Effector memory CD8-positive, alpha-beta T cell (primary cell): ENCODE data around the gene NR5A1.

Experiments
- ATAC-seq: fragments of 150-1000 bp; cut with Tn5 transposase; replicated peaks from 2 replicates; pipeline ENCODE4 v1.10.0; 2021; ENCODE audit warnings: mild to moderate bottlenecking, moderate library complexity
- DNase-seq, 3 experiments: peaks; one replicate each; pipeline ENCODE4 v3.0.0; 2021
- H3K27ac Mint-ChIP-seq, 2 donors: one replicate each; pipeline ENCODE4 v1.8.0; 2022; ENCODE audit warnings: mild to moderate bottlenecking in 2 of 2, mixed read lengths in 2 of 2, moderate library complexity in 2 of 2
- H3K27me3 Mint-ChIP-seq, 2 donors: one replicate each; pipeline ENCODE4 v1.8.0; 2022; ENCODE audit warnings: mixed read lengths in 2 of 2
- H3K36me3 Mint-ChIP-seq: one replicate; pipeline ENCODE4 v1.8.0; 2022; ENCODE audit warnings: mild to moderate bottlenecking, moderate library complexity, mixed read lengths; ENCODE audit not compliant: insufficient read depth
- H3K4me1 Mint-ChIP-seq, 2 donors: one replicate each; pipeline ENCODE4 v1.8.0; 2022; ENCODE audit warnings: low read depth in 2 of 2, mixed read lengths in 2 of 2
- H3K4me3 Mint-ChIP-seq, 2 donors: one replicate each; pipeline ENCODE4 v1.8.0; 2022; ENCODE audit warnings: mild to moderate bottlenecking in 2 of 2, mixed read lengths in 2 of 2, moderate library complexity in 2 of 2
- H3K9me3 Mint-ChIP-seq, 2 donors: one replicate each; pipeline ENCODE4 v1.8.0; 2022; ENCODE audit warnings: mixed read lengths in 2 of 2

NR5A1 gene

GRCh38 chr9:124478354-124478753, 28.8 kb downstream of the NR5A1 start:
- DNase-seq = no peak
- H3K36me3 Mint-ChIP-seq = no peaks in the 10 kb centered on the region

GRCh38 chr9:124477648-124478285, 29.4 kb downstream of the NR5A1 start:
- Mint-ChIP-seq H3K9me3 (no peaks in the 10 kb centered on the region), H3K27me3 (peaks cover 34 to 71% of the 10 kb centered on the region in 2 donors), H3K4me3 (no peak overlapping the region), H3K4me1 (peaks cover 0 to 5% of the 10 kb centered on the region in 2 donors), H3K27ac (no peak overlapping the region), H3K36me3 (no peaks in the 10 kb centered on the region)
- DNase-seq (no peak), ATAC-seq (no peak)

More at GRCh38 chr9:124478354-124478753, 28.8 kb downstream of the NR5A1 start:
- Mint-ChIP-seq H3K4me3 (no peak overlapping the region), H3K27me3 (peaks cover 33 to 71% of the 10 kb centered on the region in 2 donors), H3K4me1 (peaks cover 0 to 5% of the 10 kb centered on the region in 2 donors), H3K27ac (no peak overlapping the region), H3K9me3 (peaks cover 0 to 5% of the 10 kb centered on the region in 2 donors)
- ATAC-seq = no peak

- Mint-ChIP-seq H3K4me3 (no peak overlapping the region), H3K9me3 (no peaks in the 10 kb centered on the region)
- no peak for DNase-seq
Observed at GRCh38 chr9:124477211-124477647, 30.0 kb downstream of the NR5A1 start.

GRCh38 chr9:124475868-124476690, 31.1 kb downstream of the NR5A1 start:
- H3K4me3 Mint-ChIP-seq = no peak overlapping the region
- H3K4me1 Mint-ChIP-seq = peaks cover 0 to 5% of the 10 kb centered on the region in 2 donors
- no peaks in the 10 kb centered on the region for H3K9me3 Mint-ChIP-seq
- DNase-seq = no peak
- peaks cover 40 to 88% of the 10 kb centered on the region in 2 donors for H3K27me3 Mint-ChIP-seq
- no peak overlapping the region for H3K27ac Mint-ChIP-seq
- ATAC-seq = no peak
- H3K36me3 Mint-ChIP-seq = no peaks in the 10 kb centered on the region

More at GRCh38 chr9:124477211-124477647, 30.0 kb downstream of the NR5A1 start:
- peaks cover 36 to 77% of the 10 kb centered on the region in 2 donors for H3K27me3 Mint-ChIP-seq
- H3K4me1 Mint-ChIP-seq = peaks cover 0 to 5% of the 10 kb centered on the region in 2 donors
- no peaks in the 10 kb centered on the region for H3K36me3 Mint-ChIP-seq
- no peak overlapping the region for H3K27ac Mint-ChIP-seq
- ATAC-seq = no peak

- Mint-ChIP-seq H3K36me3 (peaks cover 3% of the 10 kb centered on the region), H3K27me3 (peaks cover 39 to 93% of the 10 kb centered on the region in 2 donors), H3K4me1 (peaks cover 0 to 5% of the 10 kb centered on the region in 2 donors), H3K4me3 (no peak overlapping the region), H3K9me3 (no peaks in the 10 kb centered on the region), H3K27ac (no peak overlapping the region)
- DNase-seq = no peak
- ATAC-seq = no peak
Observed at GRCh38 chr9:124475158-124475867, 31.9 kb downstream of the NR5A1 start.

GRCh38 chr9:124474151-124474550, 33.0 kb downstream of the NR5A1 start:
- Mint-ChIP-seq H3K27ac (no peak overlapping the region), H3K27me3 (peaks cover 33 to 87% of the 10 kb centered on the region in 2 donors), H3K4me3 (no peak overlapping the region), H3K9me3 (no peaks in the 10 kb centered on the region), H3K4me1 (no peaks in the 10 kb centered on the region), H3K36me3 (peaks cover 3% of the 10 kb centered on the region)
- ATAC-seq (no peak), DNase-seq (no peak)

GRCh38 chr9:124473310-124473709, 33.9 kb downstream of the NR5A1 start:
- Mint-ChIP-seq H3K27me3 (peaks cover 33 to 87% of the 10 kb centered on the region in 2 donors), H3K4me3 (no peak overlapping the region), H3K4me1 (no peaks in the 10 kb centered on the region), H3K9me3 (no peaks in the 10 kb centered on the region), H3K36me3 (peaks cover 3% of the 10 kb centered on the region), H3K27ac (no peak overlapping the region)
- no peak for ATAC-seq
- no peak for DNase-seq

GRCh38 chr9:124472770-124473169, 34.4 kb downstream of the NR5A1 start:
- Mint-ChIP-seq H3K9me3 (no peaks in the 10 kb centered on the region), H3K27ac (no peak overlapping the region), H3K36me3 (peaks cover 3% of the 10 kb centered on the region), H3K4me1 (no peaks in the 10 kb centered on the region), H3K27me3 (peaks cover 30 to 88% of the 10 kb centered on the region in 2 donors), H3K4me3 (no peak overlapping the region)
- no peak for DNase-seq
- ATAC-seq = no peak

GRCh38 chr9:124471761-124472160, 35.4 kb downstream of the NR5A1 start:
- ATAC-seq (no peak), DNase-seq (no peak)
- H3K9me3 Mint-ChIP-seq = no peaks in the 10 kb centered on the region
- no peaks in the 10 kb centered on the region for H3K4me1 Mint-ChIP-seq
- H3K36me3 Mint-ChIP-seq = peaks cover 3% of the 10 kb centered on the region
- no peak overlapping the region for H3K27ac Mint-ChIP-seq
- no peak overlapping the region for H3K4me3 Mint-ChIP-seq
- peaks cover 30 to 94% of the 10 kb centered on the region in 2 donors for H3K27me3 Mint-ChIP-seq

- ATAC-seq (no peak), DNase-seq (no peak)
- H3K4me1 Mint-ChIP-seq = no peaks in the 10 kb centered on the region
- H3K9me3 Mint-ChIP-seq = no peaks in the 10 kb centered on the region
- no peak overlapping the region for H3K4me3 Mint-ChIP-seq
- H3K27me3 Mint-ChIP-seq = peaks cover 25 to 84% of the 10 kb centered on the region in 2 donors
- peaks cover 3% of the 10 kb centered on the region for H3K36me3 Mint-ChIP-seq
- H3K27ac Mint-ChIP-seq = no peak overlapping the region
Observed at GRCh38 chr9:124470726-124471125, 36.5 kb downstream of the NR5A1 start.

- no peak for ATAC-seq
- Mint-ChIP-seq H3K4me3 (no peak overlapping the region), H3K4me1 (no peaks in the 10 kb centered on the region), H3K36me3 (peaks cover 5% of the 10 kb centered on the region), H3K27me3 (peaks cover 24 to 83% of the 10 kb centered on the region in 2 donors), H3K27ac (no peak overlapping the region), H3K9me3 (no peaks in the 10 kb centered on the region)
- no peak for DNase-seq
Observed at GRCh38 chr9:124470306-124470705, 36.9 kb downstream of the NR5A1 start.

- H3K9me3 Mint-ChIP-seq = no peaks in the 10 kb centered on the region
- H3K4me1 Mint-ChIP-seq = no peaks in the 10 kb centered on the region
- no peak overlapping the region for H3K4me3 Mint-ChIP-seq
- ATAC-seq = no peak
- no peak for DNase-seq
- peaks cover 6% of the 10 kb centered on the region for H3K36me3 Mint-ChIP-seq
- H3K27ac Mint-ChIP-seq = no peak overlapping the region
- peaks cover 25 to 79% of the 10 kb centered on the region in 2 donors for H3K27me3 Mint-ChIP-seq
Observed at GRCh38 chr9:124469011-124469832, 38.0 kb downstream of the NR5A1 start.
